HG02763 (cell line): ENCODE measurements around the gene RENBP.
A peak's percentile ranks its signal among the peaks of the same experiment; 100 is the strongest.

Source experiments
- ATAC-seq: cut with Tn5 transposase; IDR thresholded peaks from one replicate; pipeline ENCODE4 v1.9.1; 2021; ENCODE audit warnings: mild to moderate bottlenecking, moderate library complexity; ENCODE audit not compliant: unreplicated experiment

Gene RENBP

GRCh38 chrX:153971450-153972367 lies 27.3 kb upstream of the RENBP start, which contains the start of gene HCFC1:
Gene HCFC1, minus strand, starts transcription at chrX:153971818. Its CDS starts 978 bp downstream, at chrX:153970840.
- ATAC-seq: peak; percentile 43

GRCh38 chrX:153971124-153971449 lies 26.6 kb upstream of the RENBP start:
- ATAC-seq: peak; percentile 44

- ATAC-seq: peak; percentile 6
Observed at GRCh38 chrX:153970357-153971123, 26.1 kb upstream of the RENBP start.

- ATAC-seq: no peak
Observed at GRCh38 chrX:153969904-153970356, 25.5 kb upstream of the RENBP start.

GRCh38 chrX:153969125-153969903 lies 24.9 kb upstream of the RENBP start:
- no peak for ATAC-seq

GRCh38 chrX:153968754-153969124 lies 24.3 kb upstream of the RENBP start:
- no peak for ATAC-seq

GRCh38 chrX:153968255-153968654 lies 23.8 kb upstream of the RENBP start:
- ATAC-seq: no peak

GRCh38 chrX:153967536-153968224 lies 23.2 kb upstream of the RENBP start:
- no peak for ATAC-seq

GRCh38 chrX:153966841-153967535 lies 22.5 kb upstream of the RENBP start:
- no peak for ATAC-seq

GRCh38 chrX:153966283-153966688 lies 21.8 kb upstream of the RENBP start:
- no peak for ATAC-seq

- no peak for ATAC-seq
Observed at GRCh38 chrX:153965406-153965805, 21.0 kb upstream of the RENBP start.

GRCh38 chrX:153964105-153964504 lies 19.7 kb upstream of the RENBP start:
- no peak for ATAC-seq

- ATAC-seq: no peak
Observed at GRCh38 chrX:153963546-153963945, 19.1 kb upstream of the RENBP start.

GRCh38 chrX:153961292-153961691 lies 16.8 kb upstream of the RENBP start:
- no peak for ATAC-seq

GRCh38 chrX:153960786-153961185 lies 16.3 kb upstream of the RENBP start:
- ATAC-seq: no peak

GRCh38 chrX:153960077-153960476 lies 15.6 kb upstream of the RENBP start:
- ATAC-seq: no peak

- no peak for ATAC-seq
Observed at GRCh38 chrX:153959649-153960048, 15.2 kb upstream of the RENBP start.

- no peak for ATAC-seq
Observed at GRCh38 chrX:153958605-153959004, 14.2 kb upstream of the RENBP start.

GRCh38 chrX:153957224-153957623 lies 12.8 kb upstream of the RENBP start:
- no peak for ATAC-seq
